Raji (cell line): Measurements from ENCODE around the gene SRPX2.

Experiments used
- POLR2A ChIP-seq: IDR thresholded peaks from 2 replicates; pipeline ENCODE4 v1.6.1; 2011; ENCODE audit warnings: low read depth, low read length, control low read depth; ENCODE audit not compliant: insufficient read depth

The SRPX2 gene

DNA sequence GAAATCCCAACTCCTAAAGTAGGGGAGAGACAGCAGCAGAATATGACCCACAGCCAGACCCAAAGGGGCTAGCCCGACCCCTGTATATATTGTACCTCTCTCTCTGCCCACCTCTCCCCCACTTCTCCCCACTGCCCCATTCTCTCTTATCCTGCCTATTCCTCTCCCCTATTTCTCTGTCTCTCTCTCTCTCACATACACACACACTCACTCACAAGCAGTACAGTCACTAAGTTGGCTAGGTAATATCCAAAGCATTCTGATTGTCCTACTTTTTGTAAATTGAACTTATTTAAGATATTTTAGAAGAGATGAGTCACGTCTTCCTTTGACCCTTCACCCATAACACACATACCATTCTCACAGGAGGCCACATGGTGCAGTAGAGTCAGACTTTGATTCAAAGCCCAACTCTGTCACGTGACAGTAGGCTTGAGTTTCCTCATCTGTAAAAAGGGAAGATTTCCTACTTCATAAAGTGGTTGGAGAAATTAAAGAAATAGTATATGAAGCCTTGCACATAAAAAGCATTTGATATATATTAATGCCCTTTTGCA is 29.5 kb downstream of the SRPX2 start:
- TF ChIP-seq POLR2A = no peak

DNA sequence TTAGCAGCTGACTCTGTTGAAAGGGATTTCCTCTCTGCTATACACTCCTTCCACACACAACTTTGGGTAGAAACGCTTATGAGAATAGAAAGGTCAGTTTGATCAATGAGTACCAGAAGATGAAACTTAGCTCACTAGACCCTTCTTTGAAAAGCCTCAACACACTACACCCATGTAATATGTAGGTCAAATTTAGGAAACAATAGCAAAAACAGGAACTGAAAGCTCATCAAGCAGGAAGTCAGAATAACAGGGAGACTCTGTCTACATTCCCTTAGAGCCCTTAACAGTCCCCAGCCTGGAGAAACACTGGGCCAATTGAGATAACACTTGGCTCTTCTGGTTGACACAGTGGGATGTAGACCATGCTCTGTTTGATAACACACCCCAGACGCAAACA is 30.7 kb downstream of the SRPX2 start:
- no peak for TF ChIP-seq POLR2A

DNA sequence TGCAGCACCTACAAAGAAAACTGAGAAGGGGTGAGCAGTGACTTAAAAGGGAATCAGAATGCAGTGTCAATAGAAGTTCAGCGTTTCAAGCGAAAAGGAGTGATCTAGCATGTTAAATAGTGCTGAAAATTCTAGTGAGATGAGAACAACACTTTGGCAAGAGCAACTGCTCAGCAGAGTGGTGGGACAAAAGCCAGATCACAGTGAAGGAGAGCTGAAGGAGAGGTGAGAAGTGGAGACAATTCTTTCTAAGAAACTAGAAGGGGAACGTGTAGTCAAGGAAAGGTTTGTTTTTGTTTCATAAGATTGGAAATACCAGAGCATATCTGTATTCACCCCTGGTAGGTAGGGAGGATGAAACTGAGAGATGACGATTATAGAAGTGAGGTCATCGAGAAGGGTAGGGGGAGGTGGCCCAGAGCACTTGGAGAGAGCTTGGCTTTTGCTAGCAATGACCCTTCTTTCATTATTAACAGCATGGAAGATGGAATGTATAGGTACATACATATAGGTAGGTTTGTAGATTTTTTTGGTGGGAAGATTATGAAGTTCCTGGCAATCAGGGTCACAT is 33.7 kb downstream of the SRPX2 start:
- TF ChIP-seq POLR2A = no peak

DNA sequence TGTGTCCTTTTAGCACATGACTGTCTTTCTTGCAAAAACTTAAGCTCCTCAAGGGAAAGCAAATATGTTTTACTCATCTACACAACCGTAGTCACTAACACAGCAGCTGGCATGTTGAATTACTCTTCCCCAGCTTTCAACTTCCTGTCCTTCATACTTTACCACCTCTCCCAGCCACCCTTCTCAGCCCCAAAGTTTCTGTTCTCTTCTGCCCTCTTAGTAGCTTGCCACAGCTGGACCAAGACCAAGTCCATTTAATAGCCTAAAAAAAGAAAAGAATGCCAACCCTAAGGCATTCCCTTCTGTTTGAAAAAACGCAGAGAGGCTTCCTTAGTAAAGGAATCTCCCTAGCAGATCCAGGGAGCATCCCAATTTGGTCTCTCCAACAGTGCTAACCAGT is 36.8 kb downstream of the SRPX2 start:
- TF ChIP-seq POLR2A = no peak

DNA sequence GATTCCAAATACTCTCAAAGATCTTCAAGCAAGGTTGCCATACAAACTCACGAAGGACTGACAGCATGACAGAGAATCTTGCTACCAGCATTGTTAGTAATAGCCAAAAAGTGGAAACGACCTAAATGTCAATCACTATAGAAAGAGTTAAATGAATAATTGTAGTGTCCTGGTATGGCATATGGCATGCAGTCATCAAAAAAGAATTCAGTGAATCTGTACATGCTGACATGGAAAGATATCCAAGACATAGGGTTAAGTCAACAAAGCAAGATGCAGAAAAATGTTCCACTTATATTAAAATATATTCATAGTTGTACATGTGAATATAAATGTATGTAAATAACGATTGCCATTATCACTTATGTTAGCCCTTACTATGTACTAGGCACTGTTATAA is 37.6 kb downstream of the SRPX2 start:
- no peak for TF ChIP-seq POLR2A

DNA sequence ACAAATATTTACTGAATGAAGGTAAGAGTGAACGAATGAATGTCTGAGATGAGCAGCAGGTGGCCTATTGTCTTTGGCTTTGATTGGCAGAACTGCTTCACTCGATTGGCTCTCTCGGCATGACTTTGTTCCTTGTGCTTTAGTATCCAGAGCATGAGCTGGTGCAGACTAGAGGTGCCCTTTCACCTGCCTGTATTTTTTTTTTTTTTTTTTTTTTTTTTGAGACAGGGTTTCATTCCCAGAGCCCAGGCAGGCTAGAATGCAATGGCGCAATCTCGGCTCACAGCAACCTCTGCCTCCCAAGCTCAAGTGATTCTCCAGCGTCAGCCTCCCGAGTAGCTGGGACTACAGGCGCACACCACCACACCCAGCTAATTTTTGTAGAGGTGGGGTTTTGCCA is 38.9 kb downstream of the SRPX2 start:
- no peak for TF ChIP-seq POLR2A

DNA sequence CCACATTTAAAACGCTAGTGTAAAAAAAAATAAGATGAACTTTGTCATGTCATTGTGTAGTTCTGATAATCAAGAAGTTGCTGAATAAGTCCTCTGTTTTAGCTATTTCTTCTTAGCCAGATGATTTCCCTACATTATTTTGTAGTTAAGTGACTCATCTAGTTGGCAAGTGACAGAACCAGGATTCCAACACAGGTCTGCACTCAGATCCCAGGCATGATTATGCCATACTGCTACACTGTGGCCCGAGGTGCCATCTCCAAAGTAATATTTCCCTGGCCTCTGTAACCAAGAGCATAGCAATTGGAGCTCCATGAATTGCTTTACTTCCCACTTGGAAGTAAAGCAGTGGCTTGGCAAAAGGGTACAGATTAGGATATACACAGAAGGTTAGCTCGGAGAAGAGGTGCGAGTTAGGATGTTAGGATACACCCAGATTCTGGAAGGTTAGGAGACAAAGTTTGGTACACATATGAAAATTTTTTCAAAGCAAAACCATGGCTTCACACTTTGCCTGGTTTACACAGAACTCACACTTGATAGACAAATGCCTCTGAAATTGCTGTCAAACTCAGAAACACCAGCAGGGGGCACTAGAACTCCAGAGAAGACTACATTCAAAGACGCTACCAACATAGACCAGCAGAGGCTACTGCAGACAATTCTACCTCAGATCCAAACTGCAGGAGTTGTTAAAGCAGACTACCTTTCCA is 41.4 kb downstream of the SRPX2 start:
- TF ChIP-seq POLR2A = no peak

DNA sequence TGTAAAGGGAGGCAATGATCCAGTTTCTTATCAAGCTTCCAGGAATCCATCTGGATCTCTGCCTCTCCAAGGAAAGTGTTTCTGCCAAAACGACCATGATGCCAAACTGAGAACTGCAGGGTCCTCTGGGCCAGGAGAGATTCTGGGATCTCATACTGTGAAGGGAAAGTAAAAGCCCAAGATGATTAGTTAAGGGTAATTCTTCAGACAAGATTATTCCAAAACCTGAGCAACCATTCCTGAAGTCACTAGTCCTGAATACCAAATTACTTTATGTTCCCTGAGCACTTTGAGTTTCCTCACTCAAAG is 42.0 kb downstream of the SRPX2 start:
- TF ChIP-seq POLR2A = no peak

DNA sequence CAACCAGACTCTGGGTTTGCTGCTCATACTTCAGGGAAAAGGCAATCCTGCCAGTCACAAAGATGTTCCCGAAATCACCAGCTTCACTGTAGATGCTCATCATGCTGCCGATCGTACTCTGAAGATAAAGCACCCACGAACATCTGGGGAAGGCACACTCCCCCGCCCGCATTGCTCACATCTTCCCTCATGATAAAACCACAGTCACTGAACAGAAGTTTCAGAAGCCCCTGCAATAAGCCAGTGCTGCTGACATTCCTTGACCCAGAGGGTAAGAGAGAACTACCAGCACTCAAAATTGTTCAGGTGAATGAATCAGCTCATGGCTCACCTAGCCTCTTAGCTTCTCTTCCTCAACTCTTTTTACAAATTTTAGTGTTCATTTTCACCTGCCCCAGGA is 43.1 kb downstream of the SRPX2 start:
- TF ChIP-seq POLR2A = no peak

DNA sequence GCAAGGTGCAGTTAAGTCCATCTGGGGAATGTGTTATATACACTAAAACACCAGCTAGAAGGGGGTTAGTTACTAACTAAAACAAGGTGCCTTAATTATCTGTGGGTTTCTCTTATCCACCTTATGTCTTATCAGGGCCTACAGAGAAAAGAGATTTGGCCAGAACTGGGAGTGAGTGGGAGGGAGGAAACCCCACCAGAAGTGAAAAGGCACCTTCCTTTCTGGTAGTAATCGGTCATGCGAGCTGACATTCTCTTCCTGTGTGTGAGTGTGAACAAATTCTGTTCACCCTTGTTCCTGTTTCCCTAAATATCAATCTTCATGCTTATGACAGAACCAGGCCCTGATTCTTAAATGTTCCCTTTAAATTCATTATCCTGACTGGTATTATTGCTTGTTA is 43.5 kb downstream of the SRPX2 start:
- TF ChIP-seq POLR2A = no peak

DNA sequence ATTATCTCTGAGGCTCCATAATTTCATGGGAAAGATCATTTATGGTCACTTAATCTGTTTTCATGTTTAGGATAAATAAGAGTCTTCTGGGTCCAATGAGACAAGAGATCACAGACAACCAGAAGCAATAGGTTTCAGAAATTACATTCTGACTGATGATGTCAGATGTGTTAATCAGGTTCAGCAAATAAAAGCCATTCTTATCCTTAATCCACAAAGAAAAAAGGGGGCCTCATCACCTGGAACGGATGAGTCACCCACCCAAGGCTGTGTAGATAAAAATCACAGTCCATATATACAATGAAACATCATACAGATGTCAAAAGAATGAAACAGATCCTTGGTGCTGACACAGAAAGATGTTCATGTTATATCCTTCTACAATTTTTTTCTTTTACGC is 51.3 kb downstream of the SRPX2 start:
- no peak for TF ChIP-seq POLR2A

DNA sequence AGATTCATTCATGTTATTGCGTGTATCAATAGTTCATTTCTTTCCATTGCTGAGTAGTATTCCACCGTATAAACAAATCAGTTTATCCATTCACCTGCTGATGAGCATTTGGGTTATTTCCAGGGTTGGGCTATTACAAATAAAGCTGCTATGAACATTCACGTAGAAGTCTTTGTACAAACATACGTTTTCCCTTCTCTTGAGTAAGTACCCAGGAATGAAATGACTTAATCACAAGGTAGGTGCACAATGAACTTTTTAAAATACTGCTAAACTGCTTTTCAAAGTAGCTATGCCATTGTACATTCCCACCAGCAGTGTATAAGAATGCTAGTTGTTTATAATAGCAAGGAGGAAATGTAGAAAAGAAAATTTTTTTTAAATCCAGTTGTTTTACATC is 52.0 kb downstream of the SRPX2 start:
- TF ChIP-seq POLR2A = no peak

DNA sequence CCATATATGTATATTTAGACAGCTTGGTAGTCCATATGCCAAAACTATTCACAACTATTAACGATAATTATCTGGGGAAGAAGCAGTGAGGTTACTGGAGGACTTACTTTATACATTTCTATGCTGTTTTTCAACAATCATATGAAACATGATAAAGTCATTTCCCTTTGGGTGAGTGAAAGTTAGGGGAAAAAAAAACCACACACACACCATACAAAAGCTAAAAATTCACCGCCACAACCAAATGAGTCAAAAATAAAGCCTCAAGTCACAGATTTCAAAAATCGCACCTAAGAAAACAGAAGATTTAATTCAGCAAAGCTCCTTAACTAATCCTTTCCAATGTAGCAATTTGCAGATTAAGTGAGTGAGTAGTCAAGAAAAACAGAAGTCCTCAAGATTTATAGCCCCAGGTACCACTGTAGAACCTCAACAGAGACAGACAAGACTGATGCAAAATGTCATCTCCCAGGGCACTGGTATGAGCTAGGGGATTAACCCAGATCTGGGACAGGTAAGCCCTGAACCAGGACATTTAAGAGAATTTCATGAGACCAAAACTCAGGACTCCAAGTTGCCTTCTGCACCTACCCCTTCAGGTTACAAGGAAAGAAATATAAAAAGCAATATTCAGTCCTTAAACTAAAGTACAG is 52.8 kb downstream of the SRPX2 start:
- TF ChIP-seq POLR2A = no peak

DNA sequence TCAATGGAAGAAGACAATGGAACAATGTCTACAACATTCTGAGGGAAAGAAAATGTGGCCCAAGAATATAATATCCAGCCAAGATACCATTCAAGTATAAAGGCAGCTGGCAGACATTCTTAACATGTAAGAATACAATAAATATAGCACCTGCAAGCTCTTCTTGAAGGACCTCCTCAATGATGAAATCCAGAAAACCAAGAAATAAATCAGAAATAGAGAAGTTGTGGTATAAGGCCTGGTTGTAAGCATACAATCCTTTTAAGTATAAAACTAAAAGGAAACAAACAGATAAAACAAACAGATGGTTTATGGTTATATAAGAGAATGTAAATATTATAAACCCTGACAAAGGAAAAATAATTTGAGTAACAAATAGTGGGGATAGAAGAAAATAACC is 54.6 kb downstream of the SRPX2 start:
- no peak for TF ChIP-seq POLR2A

DNA sequence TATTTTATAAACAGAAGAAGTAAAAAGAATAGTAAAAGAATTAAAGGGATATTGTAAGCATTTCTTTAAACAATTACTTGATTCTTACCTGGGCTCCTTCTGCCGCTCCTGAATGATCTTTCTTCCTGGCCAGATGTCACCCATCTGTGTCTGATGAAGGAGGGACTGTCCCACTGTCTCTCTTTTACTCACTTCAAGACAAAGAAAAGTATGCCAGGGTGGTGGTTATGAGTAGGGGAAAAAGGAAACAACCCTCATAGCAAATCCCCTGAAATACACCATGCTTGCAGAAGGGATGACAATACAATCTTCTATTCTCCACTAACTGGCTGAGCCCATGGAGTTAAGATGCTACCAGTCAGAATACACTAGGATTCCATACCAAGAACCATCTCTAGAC is 56.8 kb downstream of the SRPX2 start:
- TF ChIP-seq POLR2A = no peak

DNA sequence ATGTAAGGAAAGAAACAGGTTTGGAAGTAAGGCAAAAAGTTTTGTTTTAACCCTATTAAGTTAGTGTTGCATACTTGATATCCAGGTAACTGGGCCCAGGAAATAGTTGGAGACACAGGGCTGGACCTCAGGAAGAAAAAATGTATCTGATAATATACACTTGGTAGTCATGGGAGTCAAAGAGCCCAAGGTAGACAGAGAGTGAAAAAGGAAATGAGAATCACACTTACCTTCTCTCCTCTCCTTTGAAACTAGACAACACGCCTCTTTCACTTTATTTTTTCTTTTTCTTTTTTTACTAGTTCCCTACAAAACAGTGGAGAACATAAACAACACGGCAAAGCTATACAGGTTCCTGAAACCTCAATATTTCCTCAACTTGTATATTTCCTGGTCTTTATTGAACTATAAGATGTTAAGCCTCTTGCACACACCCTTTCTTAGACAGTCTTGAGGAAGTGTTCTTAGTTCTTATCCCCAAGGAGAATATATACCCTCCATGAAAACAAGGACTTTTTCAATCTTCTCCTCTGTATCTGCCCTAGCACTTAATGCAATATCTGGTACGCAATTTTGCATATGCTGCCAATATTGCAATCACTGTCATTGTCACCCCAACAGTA is 60.7 kb downstream of the SRPX2 start:
- TF ChIP-seq POLR2A = no peak
